Measurements from ENCODE around the gene ELOVL6.
"Not testable (repeated sequence)": the region's sequence is repeated elsewhere in the genome, so short reads cannot be mapped to it uniquely, and the experiment has no call there.

ELOVL6 gene

DNA sequence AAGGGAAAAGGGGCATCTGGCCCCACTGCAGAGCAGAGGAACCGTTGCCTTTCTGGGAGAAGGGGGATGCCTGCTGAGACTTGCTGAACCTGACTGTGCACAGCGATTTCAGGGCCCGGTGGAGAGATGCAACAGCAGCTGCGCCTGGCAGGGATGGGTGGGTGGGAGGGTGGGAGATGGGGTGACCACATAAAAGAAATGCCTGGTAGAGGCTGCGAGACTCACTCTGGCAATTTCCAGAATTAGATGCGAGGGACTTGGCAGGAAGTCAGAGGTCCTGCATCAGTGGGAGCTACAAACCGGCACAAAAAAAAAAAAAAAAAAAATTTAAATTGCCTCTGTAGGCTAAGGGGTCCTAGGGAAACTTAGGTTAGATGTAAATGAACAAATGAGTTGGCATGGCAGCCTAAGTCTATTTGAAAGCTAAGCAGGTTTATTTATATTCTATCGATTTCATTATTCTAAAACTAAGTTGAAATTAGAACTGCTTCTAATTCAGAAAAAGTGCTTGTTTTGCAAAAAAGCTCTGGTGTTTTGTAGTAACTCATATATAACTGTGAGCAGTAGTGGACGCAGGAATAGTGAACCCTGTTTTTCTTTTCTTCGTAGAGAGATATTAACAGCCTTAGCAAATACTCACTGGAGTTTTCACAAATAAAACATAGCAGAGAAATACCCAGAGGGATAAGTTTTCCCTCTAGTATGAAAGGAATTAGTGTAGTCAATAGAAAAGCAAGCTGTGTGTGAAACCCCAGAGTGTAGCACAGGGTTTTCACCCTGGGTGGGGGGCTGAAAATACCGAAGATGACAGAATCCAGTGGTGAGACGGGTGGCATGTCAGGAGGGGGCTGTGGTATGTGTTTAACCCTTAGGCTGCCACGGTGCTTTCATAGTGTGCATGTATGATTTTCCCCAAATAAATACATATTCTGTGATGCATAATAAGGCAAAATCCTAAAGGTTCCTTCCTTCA, 155.6 kb downstream of the ELOVL6 start:
- TF ChIP-seq ZNF274 (IDR thresholded peaks at IDR 0.05; ENCODE audit: low read depth, low read length) = no peak
- H3K4me3 ChIP-seq (ENCODE audit: low read length) = no peak overlapping the region

DNA sequence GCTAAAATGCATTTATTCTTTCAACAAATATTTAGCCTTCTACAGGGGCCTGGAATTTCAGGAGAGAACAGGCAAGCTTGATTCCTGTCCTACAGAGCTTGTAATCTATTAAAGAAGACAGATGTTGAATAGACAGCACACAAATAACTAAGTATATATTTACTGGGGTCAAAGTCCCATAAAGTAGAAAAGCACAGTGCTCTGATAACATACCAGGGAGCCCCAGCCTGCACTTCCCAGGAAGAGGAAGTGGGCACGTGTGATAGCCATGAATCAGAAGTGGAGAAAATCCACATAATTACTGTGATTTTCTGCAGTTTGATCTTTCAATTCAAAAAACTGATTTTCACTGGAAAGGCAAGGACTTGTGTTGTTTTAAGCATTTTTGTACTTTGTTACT, 156.7 kb downstream of the ELOVL6 start:
- TF ChIP-seq ZNF274 (IDR thresholded peaks at IDR 0.05; ENCODE audit: low read depth, low read length) = no peak
- H3K4me3 ChIP-seq (ENCODE audit: low read length) = no peak overlapping the region

- H3K4me3 ChIP-seq (ENCODE audit: low read length) = not testable (repeated sequence)
These were observed 159.3 kb downstream of the ELOVL6 start for GRCh38 chr4:110039164-110039563.

GRCh38 chr4:110034026-110034393, 164.4 kb downstream of the ELOVL6 start:
- no peak for TF ChIP-seq ZNF274 (IDR thresholded peaks at IDR 0.05; ENCODE audit: low read depth, low read length)
- H3K4me3 ChIP-seq (ENCODE audit: low read length) = peak overlapping the region; percentile 23; the same call in 1 of the 2 replicates

GRCh38 chr4:110033355-110034025, 164.9 kb downstream of the ELOVL6 start:
- TF ChIP-seq ZNF274 (IDR thresholded peaks at IDR 0.05; ENCODE audit: low read depth, low read length) = no peak
- H3K4me3 ChIP-seq (ENCODE audit: low read length) = no peak overlapping the region

DNA sequence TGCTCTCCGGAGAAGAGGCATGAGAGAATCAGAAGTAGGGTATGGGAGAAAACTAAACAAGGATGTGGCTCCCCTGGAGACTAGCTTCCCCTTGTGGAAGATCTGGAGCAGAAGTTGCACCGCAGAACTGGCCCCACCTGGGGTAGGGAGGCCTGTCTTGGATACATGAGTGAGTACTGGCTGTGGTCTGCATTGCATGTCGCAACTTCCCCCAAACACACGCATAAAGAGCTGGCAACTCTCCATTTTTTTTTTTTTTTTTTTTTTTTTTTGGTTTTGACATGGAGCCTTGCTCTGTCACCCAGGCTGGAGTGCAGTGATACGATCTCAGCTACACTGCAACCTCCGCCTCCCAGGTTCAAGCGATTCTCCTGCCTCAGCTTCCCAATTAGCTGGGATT, 165.8 kb downstream of the ELOVL6 start:
- no peak overlapping the region for H3K4me3 ChIP-seq (ENCODE audit: low read length)
- TF ChIP-seq ZNF274 (IDR thresholded peaks at IDR 0.05; ENCODE audit: low read depth, low read length) = no peak

- no peak overlapping the region for H3K4me3 ChIP-seq (ENCODE audit: low read length)
- TF ChIP-seq ZNF274 (IDR thresholded peaks at IDR 0.05; ENCODE audit: low read depth, low read length) = no peak
These were observed 172.7 kb downstream of the ELOVL6 start for GRCh38 chr4:110025718-110026117.

DNA sequence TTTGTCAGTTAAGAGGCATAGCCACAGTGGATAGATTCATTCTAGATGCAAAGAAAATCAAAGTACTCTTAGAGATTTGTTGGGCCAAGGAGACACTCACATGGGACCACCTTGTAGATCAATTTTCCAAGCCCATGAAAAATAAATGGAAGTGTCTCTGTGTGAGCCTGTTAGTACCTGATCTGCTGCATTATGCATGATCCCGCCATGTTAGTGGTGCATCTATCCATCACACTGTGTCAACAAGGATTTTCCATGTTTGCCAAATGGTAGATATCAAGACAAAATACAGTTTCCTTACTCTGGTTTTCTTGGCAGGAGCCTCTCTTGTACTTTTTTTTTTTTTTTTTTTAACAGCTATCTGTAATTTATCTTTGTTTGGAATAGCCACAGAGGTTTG, 173.4 kb downstream of the ELOVL6 start:
- no peak overlapping the region for H3K4me3 ChIP-seq (ENCODE audit: low read length)
- no peak for TF ChIP-seq ZNF274 (IDR thresholded peaks at IDR 0.05; ENCODE audit: low read depth, low read length)

DNA sequence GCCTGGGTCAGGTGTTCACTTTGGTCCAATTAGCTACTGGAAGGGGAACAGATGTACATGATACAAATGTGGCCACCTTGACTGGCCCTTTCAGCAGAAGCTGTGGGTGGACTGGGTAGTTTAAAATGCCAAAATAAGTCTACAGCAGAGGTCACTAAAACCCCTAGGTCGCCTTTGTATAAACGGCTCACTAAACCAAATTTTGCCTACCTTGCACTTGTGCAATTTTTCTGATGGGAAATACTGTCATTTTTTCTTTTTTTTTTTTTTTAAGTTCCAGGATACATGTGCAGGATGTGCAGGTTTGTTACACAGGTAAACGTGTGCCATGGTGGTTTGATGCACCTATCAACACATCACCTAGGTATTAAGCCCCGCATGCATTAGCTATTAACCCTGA, 176.0 kb downstream of the ELOVL6 start:
- TF ChIP-seq ZNF274 (IDR thresholded peaks at IDR 0.05; ENCODE audit: low read depth, low read length) = no peak
- H3K4me3 ChIP-seq (ENCODE audit: low read length) = no peak overlapping the region

DNA sequence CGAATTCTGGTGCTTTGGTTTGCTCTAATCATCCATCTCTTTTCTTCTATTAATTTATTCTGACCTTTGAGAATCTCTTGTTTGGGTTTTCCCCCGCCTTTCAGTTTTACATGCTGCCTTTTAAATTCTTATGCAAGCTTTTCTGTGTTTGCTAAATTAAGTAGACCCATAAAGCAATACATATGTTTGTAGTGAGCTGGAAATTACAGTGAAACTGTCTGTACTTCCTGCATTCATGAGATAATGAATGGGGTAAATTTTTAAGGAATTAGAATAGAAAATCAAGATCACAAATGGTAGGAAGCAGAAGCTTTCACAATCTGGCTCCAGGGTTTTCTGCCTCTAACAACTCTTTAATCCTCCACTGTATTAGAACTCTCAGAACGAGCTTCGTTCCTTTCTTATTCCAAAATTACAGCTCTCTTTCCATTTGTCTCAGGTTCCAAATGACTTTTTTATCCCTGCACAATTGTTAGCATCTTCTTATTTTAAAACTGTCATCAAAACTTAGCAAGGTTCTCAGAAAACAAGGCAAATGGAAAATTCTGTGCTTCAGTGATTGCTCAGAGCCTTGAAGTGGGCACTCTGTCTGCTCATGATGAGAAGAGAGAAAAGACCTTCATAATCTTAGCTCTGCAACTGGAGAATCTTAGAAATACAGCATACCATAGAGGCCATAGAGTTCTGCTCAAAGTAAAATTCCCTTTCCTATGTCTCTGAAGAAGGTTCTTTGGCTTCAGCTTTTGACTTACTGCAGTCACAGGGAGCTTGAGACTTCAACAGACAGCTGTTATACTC, 177.6 kb downstream of the ELOVL6 start:
- no peak overlapping the region for H3K4me3 ChIP-seq (ENCODE audit: low read length)
- TF ChIP-seq ZNF274 (IDR thresholded peaks at IDR 0.05; ENCODE audit: low read depth, low read length) = no peak

GRCh38 chr4:110020139-110020538, 178.3 kb downstream of the ELOVL6 start:
- no peak overlapping the region for H3K4me3 ChIP-seq (ENCODE audit: low read length)
- TF ChIP-seq ZNF274 (IDR thresholded peaks at IDR 0.05; ENCODE audit: low read depth, low read length) = no peak

- no peak overlapping the region for H3K4me3 ChIP-seq (ENCODE audit: low read length)
- no peak for TF ChIP-seq ZNF274 (IDR thresholded peaks at IDR 0.05; ENCODE audit: low read depth, low read length)
These were observed 179.3 kb downstream of the ELOVL6 start for GRCh38 chr4:110019153-110019552.

DNA sequence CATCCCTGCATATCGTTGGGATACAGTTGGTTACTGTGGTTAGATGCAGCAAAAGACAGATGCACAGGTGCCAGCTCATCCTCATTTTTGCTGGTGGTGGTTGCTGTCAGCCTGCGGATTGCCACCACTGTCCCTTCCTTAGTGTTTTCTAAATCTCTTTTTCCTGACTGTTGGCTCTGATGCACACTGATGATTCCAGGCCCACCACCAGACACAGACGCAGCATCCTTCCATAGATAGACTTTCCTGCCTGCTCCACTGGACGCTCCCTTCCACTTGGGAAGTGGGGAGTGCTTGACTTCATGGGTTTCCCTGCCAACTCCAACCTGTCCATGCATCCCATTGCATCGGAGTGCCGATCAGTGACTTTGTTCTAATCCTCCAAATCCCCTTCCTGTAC, 184.2 kb downstream of the ELOVL6 start:
- no peak for TF ChIP-seq ZNF274 (IDR thresholded peaks at IDR 0.05; ENCODE audit: low read depth, low read length)
- no peak overlapping the region for H3K4me3 ChIP-seq (ENCODE audit: low read length)

DNA sequence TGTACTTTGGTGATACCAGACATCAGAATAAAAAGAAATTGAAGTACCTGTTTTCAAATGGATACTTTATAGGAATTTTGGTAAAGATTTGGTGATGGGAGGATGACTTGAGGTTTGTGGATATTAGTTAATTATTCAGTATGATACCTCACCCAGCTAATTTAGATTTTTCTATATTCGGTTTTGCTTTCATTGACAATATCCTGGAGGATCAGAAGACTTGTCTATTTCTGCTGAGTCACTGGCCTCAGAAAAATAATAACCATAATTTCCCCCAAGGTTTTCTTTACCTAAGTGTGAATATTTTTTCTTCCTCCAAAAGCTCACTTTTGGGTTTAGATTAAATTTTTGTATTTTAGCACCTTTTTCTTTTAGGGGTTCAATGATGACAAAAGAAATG, 185.5 kb downstream of the ELOVL6 start:
- no peak overlapping the region for H3K4me3 ChIP-seq (ENCODE audit: low read length)
- TF ChIP-seq ZNF274 (IDR thresholded peaks at IDR 0.05; ENCODE audit: low read depth, low read length) = no peak
